NCI-H146 treated with DMSO at 0.1 percent for 48 hours (cell line): Measurements from ENCODE around the gene BOLA1.
"Not testable (repeated sequence)": the region's sequence is repeated elsewhere in the genome, so short reads cannot be mapped to it uniquely, and the experiment has no call there.

Experiments used
- DNase-seq: peaks from one replicate; lab custom pipeline; 2025; ENCODE audit not compliant: unreplicated experiment; lab: John Stamatoyannopoulos, UW

Gene BOLA1

DNA sequence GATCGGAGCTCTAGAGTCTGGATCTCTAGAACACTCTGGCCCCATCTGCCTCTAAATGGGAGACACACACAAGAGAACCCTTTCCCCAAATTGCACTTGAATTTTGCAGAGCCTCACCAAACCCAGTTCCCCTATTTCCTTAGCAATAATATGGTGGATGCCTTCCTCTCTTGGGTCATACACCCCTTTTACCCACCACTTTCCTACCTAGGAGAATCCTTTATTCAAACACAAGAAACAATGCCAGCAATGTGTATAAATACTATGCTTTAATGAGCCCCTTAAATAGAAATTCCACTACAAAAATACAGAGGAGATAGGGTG lies 29.0 kb downstream of the BOLA1 start:
- DNase-seq, result no peak

DNA sequence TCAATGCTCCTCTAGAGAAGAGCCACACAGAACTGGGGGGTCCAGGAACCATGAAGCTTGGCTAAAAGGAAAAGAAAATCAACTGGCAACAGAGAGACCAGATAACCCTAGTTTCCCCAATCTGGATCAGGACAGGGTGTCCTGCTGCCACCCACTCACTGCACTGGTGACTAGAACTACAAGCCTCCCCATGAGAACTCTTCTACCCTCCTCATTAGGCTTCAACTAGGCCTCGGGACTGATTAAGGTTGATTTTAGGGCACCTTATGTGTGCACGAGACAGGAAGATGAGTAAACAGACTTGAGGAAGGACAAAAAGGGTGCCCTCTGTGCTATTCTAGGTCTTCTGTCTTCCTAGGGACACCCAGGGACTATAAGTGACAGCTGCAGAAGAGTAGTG lies 30.5 kb downstream of the BOLA1 start:
- no peak for DNase-seq

GRCh38 chr1:149931212-149931790 lies 31.9 kb downstream of the BOLA1 start:
- DNase-seq, result no peak

DNA sequence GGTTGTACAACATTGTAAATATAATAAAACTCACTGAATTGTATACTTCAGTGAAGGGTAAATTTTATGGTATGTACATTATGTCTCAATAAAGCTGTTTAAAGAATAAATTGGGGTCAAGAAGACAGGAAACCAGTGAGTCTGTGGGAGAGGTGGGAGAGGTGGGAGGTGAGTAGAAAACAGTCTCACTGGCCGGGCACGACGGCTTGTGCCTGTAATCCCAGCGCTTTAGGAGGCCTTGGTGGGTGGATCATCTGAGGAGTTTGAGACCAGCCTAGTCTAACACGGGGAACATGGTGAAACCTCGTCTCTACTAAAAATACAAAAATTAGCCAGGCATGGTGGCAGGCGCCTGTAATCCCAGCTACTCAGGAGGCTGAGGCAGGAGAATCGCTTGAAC lies 33.1 kb downstream of the BOLA1 start:
- DNase-seq, result no peak

DNA sequence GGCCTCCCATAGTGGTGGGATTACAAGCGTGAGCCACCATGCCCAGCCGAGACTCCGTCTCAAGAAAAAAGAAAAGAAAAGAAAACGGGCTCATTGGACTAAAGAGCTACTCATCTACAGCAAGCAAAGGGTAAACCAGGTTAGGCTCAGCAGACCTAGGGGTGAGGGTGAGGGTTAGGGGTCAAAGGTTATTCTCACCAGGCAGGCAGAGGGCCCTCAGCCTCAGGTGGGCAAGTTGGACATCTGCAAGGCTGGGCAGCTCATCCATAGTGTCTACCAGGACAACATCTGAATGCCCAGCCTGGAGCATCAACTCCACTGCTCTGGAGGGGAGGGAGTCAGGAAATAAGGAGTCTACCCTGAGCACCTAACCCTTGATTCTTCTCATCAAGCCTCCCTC lies 33.8 kb downstream of the BOLA1 start:
- no peak for DNase-seq

DNA sequence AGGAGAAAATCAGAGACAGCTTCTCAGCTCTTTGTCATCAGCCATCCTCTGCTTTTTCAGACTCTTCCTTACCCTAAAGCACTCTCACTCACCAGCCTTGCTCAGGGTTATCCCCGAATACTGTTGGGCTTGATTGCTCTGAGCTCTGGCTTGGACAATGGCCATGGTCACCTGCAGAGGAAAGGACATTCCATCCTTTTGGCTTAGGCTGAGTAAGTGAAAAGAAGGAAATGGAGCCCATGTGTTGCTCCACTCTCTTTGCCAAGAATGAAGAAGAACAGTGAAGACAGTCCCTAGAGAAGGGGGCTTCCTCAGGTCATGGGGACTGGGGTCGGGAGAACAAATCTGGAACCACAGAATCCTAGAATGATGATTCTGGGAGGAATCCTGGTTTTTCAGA lies 35.0 kb downstream of the BOLA1 start:
- no peak for DNase-seq

DNA sequence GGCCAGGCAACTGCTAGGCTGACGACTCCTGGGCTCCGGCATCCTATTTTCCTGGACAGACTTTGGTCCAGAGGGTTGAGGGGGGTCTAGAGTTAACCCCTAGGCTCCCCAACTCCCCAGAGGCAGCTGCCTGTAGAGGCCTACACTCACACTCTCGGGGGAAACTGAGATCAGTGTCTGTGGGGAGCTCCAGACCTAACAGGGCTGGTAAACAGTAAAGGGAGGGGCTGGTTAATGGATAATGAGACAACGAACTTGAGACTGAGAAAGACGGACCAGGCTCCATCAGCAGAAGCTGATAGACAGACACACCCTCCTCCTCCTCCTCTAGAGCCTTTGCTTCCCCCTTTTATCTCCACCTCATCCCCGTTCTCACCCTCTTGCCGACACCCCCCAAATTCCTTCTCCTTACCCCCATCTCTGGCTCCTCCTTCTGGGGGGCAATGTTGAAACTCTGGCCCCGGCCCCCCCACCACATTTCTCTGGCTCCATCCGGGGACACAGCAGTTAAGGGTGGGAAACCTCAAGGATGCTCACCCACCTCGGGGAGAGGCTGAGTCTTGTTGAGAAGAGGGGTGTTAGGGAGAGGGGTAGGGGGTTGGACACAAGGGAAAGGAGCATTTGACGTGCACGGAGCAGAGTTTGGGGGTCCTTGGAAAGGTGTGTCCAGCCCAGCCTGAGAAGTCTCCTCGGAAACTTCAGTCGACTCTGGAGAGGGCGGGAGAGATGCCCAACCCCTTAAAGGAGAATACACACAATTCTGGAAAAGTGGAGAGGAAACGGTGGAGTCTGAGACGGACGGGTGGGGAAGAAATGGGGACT lies 37.0 kb downstream of the BOLA1 start, which contains the start of gene MTMR11:
Gene MTMR11, minus strand, starts transcription at position 710 of the 822 bp plus-strand sequence. Its CDS starts 232 bp downstream, at position 478.
- DNase-seq, result no peak

DNA sequence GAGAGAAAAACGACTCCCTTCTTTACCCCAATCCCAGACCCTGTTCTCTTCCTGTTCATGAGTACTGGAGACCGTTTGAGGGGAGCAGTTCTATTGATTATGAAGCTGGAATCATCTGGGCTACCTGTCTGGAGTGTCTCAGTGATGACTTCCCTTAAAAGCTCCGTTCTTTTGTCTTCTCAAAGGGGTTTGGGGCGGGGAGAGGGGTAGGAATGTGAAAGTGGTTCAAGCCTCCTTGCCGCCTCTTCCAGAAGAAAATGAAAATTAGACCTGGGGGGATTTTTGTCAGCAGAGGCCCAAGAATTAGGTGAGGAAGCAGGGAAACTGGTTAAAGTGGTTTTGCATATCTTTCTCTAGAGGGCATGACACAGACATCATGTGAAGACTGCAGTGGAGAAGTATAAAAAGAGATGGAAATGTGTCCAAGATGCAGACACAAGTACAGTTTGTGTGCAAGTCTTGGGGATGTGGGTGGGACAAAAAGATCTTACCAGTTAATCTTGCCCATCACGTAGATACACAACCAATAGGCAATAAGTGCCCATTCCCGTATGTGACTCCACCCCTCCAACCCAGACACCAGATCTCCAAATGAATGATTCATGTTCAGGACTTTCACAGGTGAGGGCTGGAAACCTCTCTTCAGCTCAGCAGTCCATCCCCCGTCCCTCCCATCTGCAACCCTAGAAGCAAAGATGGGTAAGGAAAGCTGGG lies 37.8 kb downstream of the BOLA1 start:
- DNase-seq, result no peak

DNA sequence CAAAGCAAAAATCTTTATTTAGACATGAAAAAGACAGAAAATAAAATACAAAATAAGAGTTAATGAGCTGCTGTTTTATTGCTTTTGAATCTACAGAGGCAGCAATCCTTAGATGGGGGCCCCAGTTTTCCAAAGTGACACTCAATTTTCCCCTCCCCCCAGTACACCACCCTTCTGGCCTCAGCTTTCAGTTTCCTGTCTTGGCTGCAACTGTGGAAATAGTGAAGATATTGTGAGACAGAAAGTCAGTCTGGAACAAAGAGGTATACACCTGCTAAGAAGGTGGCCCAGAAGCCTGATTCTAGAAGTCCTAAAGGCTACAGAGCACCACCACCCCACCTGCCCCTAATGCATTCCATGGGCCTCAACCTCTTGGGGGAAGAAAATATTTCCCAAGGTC lies 38.4 kb downstream of the BOLA1 start:
- no peak for DNase-seq

DNA sequence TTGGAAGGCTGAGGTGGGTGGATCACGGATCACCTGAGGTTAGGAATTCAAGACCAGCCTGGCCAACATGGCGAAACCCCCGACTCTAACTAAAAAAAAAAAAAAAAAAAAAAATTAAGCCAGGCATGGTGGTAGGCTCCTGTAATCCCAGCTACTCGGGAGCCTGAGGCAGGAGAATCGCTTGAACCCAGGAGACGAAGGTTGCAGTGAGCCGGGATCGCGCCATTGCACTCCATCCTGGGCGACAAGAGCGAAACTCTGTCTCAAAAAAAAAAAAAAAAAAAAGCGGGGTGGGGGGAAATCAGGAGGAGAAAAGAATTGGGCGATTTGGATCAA lies 39.3 kb downstream of the BOLA1 start:
- DNase-seq, result not testable (repeated sequence)

DNA sequence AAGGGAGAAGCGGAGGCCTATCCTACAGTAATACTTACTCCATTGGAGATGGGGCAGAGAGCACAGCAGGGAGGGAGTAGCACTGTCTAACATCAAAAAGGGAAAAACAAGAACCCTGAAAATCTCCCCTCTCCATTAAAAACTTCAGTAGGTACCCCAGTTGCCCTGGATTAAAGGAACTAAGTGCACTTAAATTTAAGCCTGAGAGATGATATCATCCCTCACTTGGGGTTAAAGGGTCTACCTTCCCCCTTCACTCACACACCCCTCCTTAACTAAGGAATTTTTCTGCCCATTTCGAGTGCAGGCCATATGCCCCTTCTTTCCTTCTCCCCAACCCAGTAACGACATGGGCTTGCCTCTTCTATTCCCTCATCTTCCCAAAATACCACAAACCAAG lies 41.1 kb downstream of the BOLA1 start:
- DNase-seq, result no peak

GRCh38 chr1:149942207-149942606 lies 42.8 kb downstream of the BOLA1 start:
- DNase-seq, result no peak

DNA sequence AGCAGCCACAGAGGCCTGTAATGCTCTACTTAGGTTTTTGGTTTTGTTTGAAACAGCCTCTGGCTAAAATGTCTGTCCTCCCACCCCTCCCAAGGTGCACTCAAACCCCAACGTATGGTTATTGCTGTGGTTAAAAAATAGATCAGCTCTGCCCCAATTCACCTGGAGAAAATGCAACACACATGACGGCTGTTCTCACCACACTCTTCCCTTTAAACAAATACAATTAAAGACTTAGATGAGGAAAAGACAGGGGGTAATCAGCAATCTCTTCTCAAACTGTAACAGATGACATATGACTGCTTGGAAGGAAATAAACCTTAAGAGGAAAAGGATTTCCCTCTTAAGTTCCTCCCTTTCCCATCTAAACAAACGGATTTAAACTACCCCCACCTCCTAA lies 43.5 kb downstream of the BOLA1 start:
- no peak for DNase-seq

- DNase-seq, result no peak
These were observed 45.8 kb downstream of the BOLA1 start for GRCh38 chr1:149945206-149945605.

GRCh38 chr1:149949911-149950310 lies 50.5 kb downstream of the BOLA1 start:
- no peak for DNase-seq
